Activated CD4-positive, alpha-beta T cell treated with anti-CD3 and anti-CD28 coated beads, Interleukin-2, Interleukin-4, amounts not matched to agents 100 ng/mL and 50 ng/mL, durations not matched to agents 16 hours and 8 hours (primary cell): Measurements from ENCODE around the gene PDZD7.
A peak's percentile ranks its signal among the peaks of the same experiment; 100 is the strongest.
"Not testable (repeated sequence)": the region's sequence is repeated elsewhere in the genome, so short reads cannot be mapped to it uniquely, and the experiment has no call there.

Experiments used
- DNase-seq: peaks from one replicate; pipeline ENCODE4 v3.0.0-alpha.2; 2020; ENCODE audit warnings: low spot score

PDZD7 gene

GRCh38 chr10:101038484-101038883 is 7.6 kb upstream of the PDZD7 start:
- no peak for DNase-seq

- no peak for DNase-seq
These were observed 5.8 kb upstream of the PDZD7 start for GRCh38 chr10:101036726-101037125.

DNA sequence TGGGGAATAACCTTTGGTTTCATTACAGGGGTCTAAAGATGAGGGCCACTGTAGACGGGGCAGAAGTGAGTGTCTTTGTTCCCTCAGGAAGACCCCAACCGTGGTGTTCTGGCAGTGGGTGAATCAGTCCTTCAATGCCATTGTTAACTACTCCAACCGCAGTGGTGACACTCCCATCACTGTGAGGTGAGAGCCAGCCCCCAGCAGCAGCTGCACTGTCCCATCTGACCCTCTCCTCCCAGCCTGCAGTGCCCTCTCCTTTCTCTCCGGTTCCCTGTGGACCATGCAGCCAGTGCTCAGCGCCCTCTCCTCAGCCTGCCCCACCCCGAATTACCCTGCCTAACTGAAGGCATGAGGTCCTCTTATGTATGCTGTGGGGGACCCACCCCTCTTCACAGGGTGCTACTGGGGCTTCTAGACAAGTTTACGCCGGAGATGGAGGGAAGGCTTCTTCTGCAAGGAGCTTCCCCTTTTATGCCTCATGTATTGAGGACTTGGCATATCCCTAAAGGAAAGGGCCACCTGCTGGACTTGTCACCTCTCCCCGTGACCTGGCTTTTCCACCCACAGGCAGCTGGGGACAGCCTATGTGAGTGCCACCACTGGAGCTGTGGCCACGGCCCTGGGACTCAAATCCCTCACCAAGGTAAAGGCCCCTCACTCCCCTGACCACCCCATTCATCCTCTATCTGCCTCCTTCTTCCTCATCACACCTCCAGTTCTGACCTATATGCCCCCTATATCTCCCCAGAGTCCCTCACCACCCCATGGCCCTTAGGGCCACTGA is 5.2 kb upstream of the PDZD7 start:
- no peak for DNase-seq

DNA sequence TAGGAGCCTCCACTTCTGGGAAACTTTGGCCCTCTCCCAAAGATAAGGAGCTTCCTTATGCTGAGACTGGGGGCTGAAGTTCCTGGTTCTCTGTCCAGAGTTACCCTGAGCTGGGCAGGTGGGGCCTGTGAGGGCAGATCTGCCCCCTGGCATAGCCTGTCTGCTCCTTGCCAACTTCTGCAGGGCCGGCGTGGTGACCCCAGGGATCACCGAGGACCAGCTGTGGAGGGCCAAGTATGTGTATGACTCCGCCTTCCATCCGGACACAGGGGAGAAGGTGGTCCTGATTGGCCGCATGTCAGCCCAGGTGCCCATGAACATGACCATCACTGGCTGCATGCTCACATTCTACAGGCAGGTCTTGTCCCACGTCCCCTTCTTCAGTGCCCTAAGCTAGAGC is 4.4 kb upstream of the PDZD7 start:
- DNase-seq, result no peak

- DNase-seq, result not testable (repeated sequence)
These were observed 3.5 kb upstream of the PDZD7 start for GRCh38 chr10:101034404-101034803.

DNA sequence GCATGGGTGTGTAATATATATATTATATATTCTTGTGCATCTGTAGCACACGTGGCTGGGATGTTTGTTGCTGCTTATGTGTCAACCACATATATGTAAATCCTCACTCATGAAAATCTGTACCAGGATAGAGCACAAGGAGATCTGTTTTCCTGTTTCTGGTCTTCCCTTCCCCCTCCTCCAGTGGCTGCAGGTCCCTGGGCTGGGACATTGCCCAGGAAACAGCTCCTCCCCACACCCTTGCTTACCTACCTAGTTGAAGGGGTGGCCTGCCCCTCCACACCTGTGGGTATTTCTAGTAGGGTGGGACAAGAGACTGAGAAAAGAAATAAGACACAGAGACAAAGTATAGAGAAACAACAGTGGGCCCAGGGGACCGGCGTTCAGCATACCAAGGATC is 2.3 kb upstream of the PDZD7 start:
- DNase-seq, result no peak

GRCh38 chr10:101032637-101033224 is 1.8 kb upstream of the PDZD7 start:
- DNase-seq, result peak; percentile 73

DNA sequence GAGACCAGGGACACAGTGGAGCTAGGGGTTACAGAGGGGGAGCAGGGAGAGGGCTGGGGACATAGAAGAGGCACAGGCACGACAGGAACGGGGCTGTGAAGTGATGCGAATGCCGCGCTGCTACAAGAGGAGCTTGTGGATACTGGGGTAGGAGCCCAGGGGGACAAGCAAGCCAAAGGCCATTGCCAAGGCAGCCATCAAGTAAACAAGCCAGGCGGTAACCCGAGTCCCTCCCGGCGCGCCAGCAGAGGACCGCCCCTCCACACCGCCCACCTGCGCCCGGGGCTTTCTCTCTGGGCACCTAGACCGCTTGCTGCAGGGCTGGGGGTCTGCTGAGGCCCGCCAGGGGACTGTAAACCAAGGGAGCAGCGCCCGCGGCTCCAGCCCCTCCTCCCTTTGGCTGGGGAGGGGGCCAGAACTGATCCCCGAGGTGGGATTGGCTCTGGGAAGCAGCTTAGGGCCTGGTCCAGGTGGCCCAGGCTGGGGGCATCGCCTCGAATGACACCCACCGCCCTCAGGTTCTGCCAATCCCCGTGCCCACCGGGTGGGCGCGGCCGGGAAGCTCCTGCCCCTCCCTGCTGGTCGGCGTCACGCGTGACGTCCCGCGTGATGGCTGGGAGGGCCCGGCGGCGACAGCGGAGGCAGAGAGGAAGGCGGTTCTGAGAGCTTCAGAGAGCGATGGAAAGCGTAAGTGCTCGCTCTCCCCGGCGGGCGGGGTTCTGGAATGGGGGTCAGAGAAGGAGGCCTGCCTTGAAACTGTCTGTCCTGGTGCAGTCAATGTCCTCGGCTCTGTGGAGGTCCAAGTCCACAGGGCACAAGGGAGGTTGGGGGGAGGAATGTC is 1.1 kb upstream of the PDZD7 start:
- DNase-seq, result peak; percentile 67

GRCh38 chr10:101030496-101031127 is 317 bp downstream of the PDZD7 start:
- DNase-seq, result no peak

- no peak for DNase-seq
These were observed 1.2 kb downstream of the PDZD7 start for GRCh38 chr10:101029520-101030295.

DNA sequence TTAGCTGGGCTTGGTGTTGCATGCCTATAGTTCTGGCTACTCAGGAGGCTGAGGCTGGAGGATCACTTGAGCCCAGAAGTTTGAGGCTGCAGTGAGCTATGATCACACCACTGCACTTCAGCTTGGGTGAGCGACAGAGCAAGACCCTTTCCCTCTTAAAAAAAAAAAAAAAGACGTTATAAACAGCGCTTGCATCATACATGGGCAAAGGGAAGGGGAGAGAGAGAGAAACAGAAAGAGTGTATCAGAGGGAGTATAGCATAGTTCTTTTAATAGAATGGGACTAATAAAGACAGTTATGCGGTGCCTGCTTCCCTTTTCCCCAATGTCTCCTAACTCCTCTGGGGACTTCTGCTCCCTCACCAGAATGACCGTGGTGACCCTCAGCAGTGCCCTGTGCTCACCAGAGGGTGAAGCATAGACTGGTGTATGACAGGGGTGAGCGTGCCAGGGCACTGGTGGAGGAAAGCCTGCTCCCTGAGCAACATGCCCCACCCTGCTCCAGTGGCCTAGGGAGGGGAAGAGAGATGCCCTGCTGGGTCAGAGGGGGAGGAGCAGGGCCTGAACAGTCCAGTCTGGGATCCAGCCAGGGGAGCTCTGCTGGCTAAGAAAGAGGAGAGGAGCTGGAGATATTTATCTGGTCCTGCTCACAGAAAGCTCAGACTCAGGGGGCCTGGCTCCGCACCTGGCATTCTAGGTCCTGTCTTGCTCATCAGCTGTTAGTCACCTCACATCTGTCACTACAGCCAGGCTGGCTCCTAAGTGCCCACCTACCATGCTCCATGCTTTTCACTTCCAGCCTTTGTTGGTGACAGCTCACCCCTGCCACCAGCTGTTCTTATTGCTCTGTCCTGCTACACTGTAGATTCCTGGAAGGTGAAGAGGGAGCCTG is 2.2 kb downstream of the PDZD7 start:
- no peak for DNase-seq

DNA sequence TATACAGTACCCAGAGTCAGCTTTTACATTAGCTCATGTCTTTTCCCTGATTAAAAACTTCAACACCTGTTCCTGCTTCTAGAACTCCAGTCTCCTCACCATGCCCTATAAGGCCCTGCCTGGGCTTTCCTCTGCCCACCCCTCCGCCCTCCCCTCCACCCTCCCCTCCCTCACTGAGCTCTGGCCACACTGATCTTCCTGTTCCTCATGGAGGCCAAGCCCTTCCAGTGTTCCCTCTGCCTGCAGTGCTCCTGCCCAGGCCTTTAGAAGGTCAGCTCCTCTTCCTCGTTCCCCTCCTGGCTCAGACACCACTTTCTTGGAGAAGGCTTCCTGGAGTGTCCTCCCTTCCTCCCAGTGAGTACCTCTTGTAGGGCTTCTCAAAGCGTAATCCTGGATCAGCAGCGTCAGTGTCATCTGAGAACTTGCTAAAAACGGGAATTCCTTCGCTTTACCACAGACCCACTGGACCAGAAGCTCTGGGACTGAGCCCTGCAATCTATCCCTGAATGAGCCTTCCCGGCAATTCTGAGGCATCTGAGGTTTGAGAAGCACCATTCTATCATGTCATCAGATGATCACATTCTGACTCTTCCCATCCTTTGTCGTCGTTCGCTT is 3.7 kb downstream of the PDZD7 start:
- no peak for DNase-seq

DNA sequence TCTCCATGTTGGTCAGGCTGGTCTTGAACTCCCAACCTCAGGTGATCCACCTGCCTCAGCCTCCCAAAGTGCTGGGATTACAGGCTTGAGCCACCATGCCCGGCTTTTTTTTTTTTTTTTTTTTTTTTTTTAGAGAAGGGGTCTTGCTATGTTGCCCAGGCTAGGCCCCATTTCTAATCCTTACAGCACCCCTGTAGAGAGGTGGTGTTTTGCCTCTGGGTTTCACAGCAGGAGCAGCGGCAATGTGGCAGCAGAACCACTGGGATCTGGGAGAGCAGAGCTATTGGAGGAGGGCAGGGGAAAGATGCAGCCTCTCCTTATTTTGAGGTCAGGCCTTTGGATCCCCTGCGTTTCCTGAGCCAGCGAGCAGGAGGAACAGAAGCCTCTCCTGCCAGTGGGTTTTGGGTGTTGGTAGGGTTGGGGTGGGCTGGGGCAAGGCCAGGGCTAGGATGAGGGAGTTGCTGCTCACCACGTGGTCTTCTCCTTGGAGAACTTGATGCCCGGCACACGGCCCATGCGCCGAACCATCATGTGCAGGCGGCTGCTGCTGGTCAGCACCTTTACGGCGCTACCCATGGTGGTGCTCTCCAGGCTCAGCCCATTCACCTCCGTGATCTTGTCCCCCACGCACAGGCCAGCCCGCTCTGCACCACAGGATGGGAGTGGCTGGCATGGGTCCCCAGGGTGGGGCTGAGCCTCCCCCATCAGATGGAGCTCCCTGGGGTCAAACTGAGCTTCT is 7.8 kb downstream of the PDZD7 start:
- no peak for DNase-seq

GRCh38 chr10:101021692-101022251 is 9.2 kb downstream of the PDZD7 start:
- no peak for DNase-seq

DNA sequence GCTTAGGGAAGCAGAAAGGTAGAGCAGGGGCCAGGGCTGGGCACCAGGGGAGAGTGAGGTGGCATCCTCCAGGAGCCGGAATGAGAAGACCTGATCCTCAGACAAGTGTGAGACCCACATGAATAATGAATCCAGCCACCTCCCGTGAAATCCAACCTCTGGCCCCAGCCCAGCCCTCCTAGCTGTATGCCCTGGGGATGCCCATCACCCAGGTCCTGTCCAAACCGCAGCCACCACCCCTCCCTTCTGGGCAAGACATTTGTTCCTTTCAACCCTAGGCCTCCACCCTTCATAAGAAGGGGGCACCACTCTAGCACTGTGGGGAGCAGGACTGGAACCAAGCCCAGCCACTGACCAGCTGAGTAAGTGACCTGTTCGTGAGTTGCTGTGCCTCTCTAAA is 9.7 kb downstream of the PDZD7 start:
- no peak for DNase-seq

GRCh38 chr10:101020427-101021075 is 10.4 kb downstream of the PDZD7 start:
- DNase-seq, result no peak

GRCh38 chr10:101019440-101019703 is 11.6 kb downstream of the PDZD7 start:
- no peak for DNase-seq

- peak; percentile 82 for DNase-seq
These were observed 12.1 kb downstream of the PDZD7 start for GRCh38 chr10:101018600-101019439.
